Lower lobe of right lung (tissue), 2 donors: ENCODE measurements around the gene RUFY2. TPM values are rescaled to one million over a fixed set of nuclear protein-coding genes. Genes with fewer than 3 reads are reported as not detected.

ENCODE experiments used
- ATAC-seq, 2 donors: fragments of 200-7000 bp; cut with Tn5 transposase; one replicate each; pipeline ENCODE4 v1.9.1; 2020 to 2022; ENCODE audit warnings: mild to moderate bottlenecking in 2 of 2, moderate library complexity in 2 of 2
- DNase-seq: peaks from one replicate; pipeline ENCODE4 v3.0.0-alpha.2; 2020
- H3K27ac ChIP-seq: fragments of 200-600 bp; one replicate; pipeline ENCODE4 v1.8.0; 2022
- H3K27me3 ChIP-seq: fragments of 200-600 bp; one replicate; pipeline ENCODE4 v1.8.0; 2022; ENCODE audit warnings: low read depth
- H3K36me3 ChIP-seq: fragments of 200-600 bp; one replicate; pipeline ENCODE4 v1.8.0; 2022; ENCODE audit warnings: mild to moderate bottlenecking
- H3K4me1 ChIP-seq: fragments of 200-600 bp; one replicate; pipeline ENCODE4 v1.8.0; 2022
- H3K4me3 ChIP-seq: fragments of 200-600 bp; one replicate; pipeline ENCODE4 v1.8.0; 2022; ENCODE audit warnings: mild to moderate bottlenecking
- H3K9me3 ChIP-seq: fragments of 200-600 bp; one replicate; pipeline ENCODE4 v1.8.0; 2022
- CTCF ChIP-seq: fragments of 200-600 bp; IDR thresholded peaks from one replicate; pipeline ENCODE4 v1.8.0; 2022; ENCODE audit warnings: antibody characterized with exemption, mild to moderate bottlenecking
- intact Hi-C: fragments of 100-400 bp; cut with DNase I; formaldehyde crosslinking; loops from one replicate; pipeline ENCODE4 v1.11.0; 2022
- total RNA-seq: library from RNA; stranded (reverse); fragmentation: NEBNext Ultra II Directional; extraction: Animal tissue kit (Norgen Biotek cat#: 25700); gene quantifications from one replicate; pipeline ENCODE4 v1.2.1, GENCODE V29; 2021
- donor health status: DM: no; HTN: yes; CAD: no; lungs with severe emphysema.

Gene RUFY2
- total RNA-seq, 1 donor from 2014 or later, result 24.8 TPM

DNA sequence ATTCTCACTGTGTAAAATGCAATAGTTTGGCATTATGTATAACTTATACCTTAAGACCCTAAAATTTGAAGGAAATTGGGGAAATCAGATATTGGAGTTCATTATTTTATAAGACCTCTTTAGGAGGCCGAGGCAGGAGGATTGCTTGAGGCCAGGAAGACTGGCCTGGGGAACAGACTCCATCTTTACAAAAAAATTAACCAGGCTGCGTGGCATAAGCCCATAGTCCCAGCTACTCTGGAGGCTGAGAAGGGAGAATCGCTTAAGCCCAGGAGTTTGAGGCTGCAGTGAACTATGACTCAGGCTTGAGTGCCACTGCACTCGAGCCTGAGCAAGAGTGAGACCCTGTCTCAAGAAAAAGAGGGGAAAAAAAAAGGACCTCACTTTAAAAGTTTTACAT lies 60.3 kb downstream of the RUFY2 start:
- ATAC-seq (no peak), DNase-seq (no peak)
- intact Hi-C loops, result no loop called here
- no peaks in the 10 kb centered on the region for H3K27me3 ChIP-seq
- no peak overlapping the region for H3K4me3 ChIP-seq
- no peaks in the 10 kb centered on the region for H3K4me1 ChIP-seq
- H3K9me3 ChIP-seq, result no peaks in the 10 kb centered on the region
- H3K36me3 ChIP-seq, result peaks cover 80% of the 10 kb centered on the region
- H3K27ac ChIP-seq, result no peak overlapping the region
- TF ChIP-seq CTCF, result no peak

DNA sequence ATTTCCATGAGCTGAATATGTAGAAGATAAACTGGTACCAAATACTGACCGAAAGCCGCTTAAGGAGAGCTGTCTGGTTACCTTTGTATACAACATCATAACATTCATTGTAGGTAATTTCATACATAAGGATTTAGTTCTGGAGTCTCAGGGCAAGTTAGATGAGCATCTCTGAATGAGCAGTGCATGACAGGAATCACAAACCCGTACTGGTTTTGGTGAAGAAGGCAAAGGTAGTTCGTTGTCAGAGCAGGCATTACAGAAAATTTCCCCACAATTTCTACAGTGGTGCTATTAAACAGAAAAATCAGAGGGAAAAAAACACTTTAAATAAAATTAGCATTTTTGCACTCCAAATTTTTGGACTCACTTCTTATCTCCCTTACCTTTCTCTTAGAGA lies 61.5 kb downstream of the RUFY2 start:
- DNase-seq (no peak), ATAC-seq (no peak)
- Histone ChIP-seq H3K27ac (no peak overlapping the region), H3K9me3 (no peaks in the 10 kb centered on the region), H3K27me3 (no peaks in the 10 kb centered on the region), H3K36me3 (peaks cover 80% of the 10 kb centered on the region), H3K4me1 (no peaks in the 10 kb centered on the region), H3K4me3 (no peak overlapping the region)
- no peak for TF ChIP-seq CTCF
- intact Hi-C loops, result no loop called here

- ATAC-seq, result no peak
- H3K9me3 ChIP-seq, result no peaks in the 10 kb centered on the region
- H3K27ac ChIP-seq, result no peak overlapping the region
- peaks cover 99% of the 10 kb centered on the region for H3K36me3 ChIP-seq
- intact Hi-C loops, result no loop called here
- H3K27me3 ChIP-seq, result no peaks in the 10 kb centered on the region
- no peak for TF ChIP-seq CTCF
- no peak for DNase-seq
- H3K4me3 ChIP-seq, result no peak overlapping the region
- H3K4me1 ChIP-seq, result peaks cover 6% of the 10 kb centered on the region
These were observed 64.1 kb downstream of the RUFY2 start for GRCh38 chr10:68342909-68343516.

DNA sequence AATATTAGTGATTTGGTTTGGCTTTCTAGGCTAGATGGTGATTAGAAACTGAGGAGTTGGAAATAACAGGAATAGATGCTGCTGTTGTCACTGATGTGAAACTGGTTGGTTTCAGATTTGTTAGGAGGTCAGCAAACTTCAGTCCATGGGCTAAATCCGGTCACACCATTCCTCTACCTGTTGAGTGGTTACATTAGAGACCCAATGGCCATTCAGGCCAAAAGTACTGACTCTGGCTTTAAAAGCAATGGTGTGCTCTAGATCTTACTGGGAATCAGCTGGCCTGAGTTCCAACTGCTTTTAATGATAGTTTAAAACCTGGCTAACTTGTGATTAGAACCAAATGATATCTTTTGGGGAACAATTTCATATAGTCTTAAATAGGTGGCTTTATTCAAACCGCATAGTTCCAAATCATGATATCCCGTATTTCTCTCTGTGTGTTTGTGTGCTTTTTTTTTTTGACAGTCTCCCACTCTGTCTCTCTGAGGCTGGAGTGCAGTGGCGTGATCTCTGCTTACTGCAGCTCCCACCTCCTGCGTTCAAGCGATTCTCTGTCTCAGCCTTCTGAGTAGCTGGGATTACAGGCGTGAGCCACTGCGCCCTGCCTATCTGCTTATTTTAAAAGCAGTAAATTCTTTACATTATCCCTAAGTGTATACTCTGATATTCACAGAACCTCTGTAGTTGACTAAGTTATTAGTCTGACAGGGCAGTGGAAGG lies 66.6 kb downstream of the RUFY2 start:
- peaks cover 31% of the 10 kb centered on the region for H3K4me1 ChIP-seq
- intact Hi-C loops, result no loop called here
- ATAC-seq (no peak), DNase-seq (no peak)
- no peak overlapping the region for H3K4me3 ChIP-seq
- peaks cover 81% of the 10 kb centered on the region for H3K36me3 ChIP-seq
- TF ChIP-seq CTCF, result no peak
- no peaks in the 10 kb centered on the region for H3K9me3 ChIP-seq
- no peaks in the 10 kb centered on the region for H3K27me3 ChIP-seq
- H3K27ac ChIP-seq, result no peak overlapping the region

GRCh38 chr10:68336754-68337351 lies 70.2 kb downstream of the RUFY2 start:
- Histone ChIP-seq H3K36me3 (peaks cover 44% of the 10 kb centered on the region), H3K9me3 (no peaks in the 10 kb centered on the region), H3K4me1 (peaks cover 50% of the 10 kb centered on the region), H3K27me3 (no peaks in the 10 kb centered on the region), H3K4me3 (no peak overlapping the region), H3K27ac (no peak overlapping the region)
- ATAC-seq (no peak), DNase-seq (no peak)
- no peak for TF ChIP-seq CTCF
- intact Hi-C loops, result no loop called here
